Esophagus squamous epithelium (tissue), 5 donors: ENCODE measurements around the gene CEP55. TPM values are rescaled to one million over a fixed set of nuclear protein-coding genes. Genes with fewer than 3 reads are reported as not detected.
A peak's percentile ranks its signal among the peaks of the same experiment; 100 is the strongest.

Source experiments
- DNase-seq: peaks from one replicate; lab custom pipeline; 2025; lab: John Stamatoyannopoulos, UW
- H3K27ac ChIP-seq, 4 donors: fragments of 200-600 bp; sonication (generic); one replicate each; pipeline ENCODE4 v1.5.1; 2016 to 2019; ENCODE audit warnings: mild to moderate bottlenecking in 1 of 4
- H3K27me3 ChIP-seq, 4 donors: fragments of 200-600 bp; sonication (generic); 1 replicate in 3 of 4; 2 replicates in 1 of 4; pipeline versions ENCODE4 v1.5.1 to v1.6.0; 2017 to 2021; ENCODE audit warnings: antibody characterized with exemption in 1 of 4
- H3K36me3 ChIP-seq, 3 donors: fragments of 200-600 bp; sonication (generic); one replicate each; pipeline ENCODE4 v1.5.1; 2016 to 2019
- H3K4me1 ChIP-seq, 3 donors: fragments of 200-600 bp; sonication (generic); one replicate each; pipeline ENCODE4 v1.5.1; 2017 to 2019
- H3K4me3 ChIP-seq, 4 donors: fragments of 200-600 bp; sonication (generic); 1 replicate in 3 of 4; 2 replicates in 1 of 4; pipeline ENCODE4 v1.5.1; 2016 to 2019; ENCODE audit warnings: mild to moderate bottlenecking in 2 of 4, moderate library complexity in 1 of 4
- H3K9me3 ChIP-seq, 3 donors: fragments of 200-600 bp; sonication (generic); one replicate each; pipeline ENCODE4 v1.5.1; 2016 to 2019
- POLR2A ChIP-seq, 4 donors: fragments of 450-650 bp; IDR thresholded peaks; one replicate each; pipeline ENCODE4 v1.6.1; 2017; ENCODE audit warnings: antibody characterized with exemption in 4 of 4, mild to moderate bottlenecking in 4 of 4, moderate library complexity in 3 of 4
- WGBS, 2 donors: methylation state at CpG; one replicate each; pipeline ENCODE4 v1.1.5; 2018; 5-methylcytosine and 5-hydroxymethylcytosine counted together
- intact Hi-C: fragments of 100-400 bp; cut with DNase I; formaldehyde crosslinking; loops from one replicate; pipeline ENCODE4 v1.15.0; 2022
- total RNA-seq, 4 donors: library from RNA; depleted of rRNA; stranded (reverse); fragments of >200 nt; gene quantifications; one replicate each; pipeline ENCODE4 v1.1.0, GENCODE V29; 2016
- TF ChIP-seq, protein P1 (sequence below), 6 experiments: fragments of 450-650 bp in 4 of 6; fragments of 200-600 bp in 2 of 6; sonication (generic) in 2 of 6; IDR thresholded peaks; one replicate each; pipeline ENCODE4 v1.5.1; 2016 to 2019; ENCODE audit warnings: antibody characterized with exemption in 6 of 6, mild to moderate bottlenecking in 4 of 6, moderate library complexity in 4 of 6
- donor health status: DM: yes; HTN: yes; CAD: no.

The CEP55 gene
- total RNA-seq, 4 donors from 2014 or later = 6.7 to 23.7 (median 14.4) TPM

DNA sequence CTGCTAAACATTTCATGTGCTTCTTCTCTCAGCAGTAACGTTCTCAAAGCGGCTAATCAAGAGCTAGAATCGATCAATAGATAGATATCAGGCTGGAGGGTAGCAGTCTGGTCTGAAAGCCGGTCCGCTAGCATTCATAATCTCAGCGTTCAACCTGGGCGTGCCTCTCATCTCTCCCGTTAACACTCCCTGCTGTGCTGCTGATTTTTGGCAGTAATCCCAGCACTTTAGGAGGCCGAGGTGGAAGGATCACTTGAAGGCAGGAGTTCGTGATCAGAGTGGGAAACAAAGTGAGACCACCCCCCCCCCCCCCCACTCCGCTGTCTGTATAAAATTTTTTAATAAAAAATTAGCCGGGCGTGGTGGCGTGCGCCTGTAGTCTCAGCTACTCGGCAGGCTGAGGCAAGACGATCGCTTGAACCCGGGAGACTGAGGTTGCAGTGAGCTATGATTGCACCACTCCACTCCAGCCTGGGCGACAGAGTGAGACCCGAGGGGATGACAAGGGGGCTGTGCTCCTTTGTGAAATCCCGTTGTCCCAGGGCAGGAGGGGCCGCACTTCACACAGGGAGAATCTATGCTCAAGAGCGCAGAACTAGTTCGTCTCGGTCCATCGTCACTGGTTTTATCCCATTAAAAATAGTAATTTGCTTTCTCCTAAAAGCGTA, 624 bp upstream of the CEP55 start:
- WGBS, 2 donors = 1 to 2% methylated on average over 8 to 17 of the region's 28 CpGs
- Histone ChIP-seq H3K36me3 (no peaks in the 10 kb centered on the region), H3K9me3 (no peaks in the 10 kb centered on the region), H3K27me3 (no peaks in the 10 kb centered on the region), H3K4me1 (peaks cover 0 to 26% (median 11%) of the 10 kb centered on the region in 3 donors), H3K4me3 (peak overlapping the region; percentile 51 to 81 (median 70)), H3K27ac (peak overlapping the region; percentile 64 to 86 (median 80))
- TF ChIP-seq, protein P1, sequence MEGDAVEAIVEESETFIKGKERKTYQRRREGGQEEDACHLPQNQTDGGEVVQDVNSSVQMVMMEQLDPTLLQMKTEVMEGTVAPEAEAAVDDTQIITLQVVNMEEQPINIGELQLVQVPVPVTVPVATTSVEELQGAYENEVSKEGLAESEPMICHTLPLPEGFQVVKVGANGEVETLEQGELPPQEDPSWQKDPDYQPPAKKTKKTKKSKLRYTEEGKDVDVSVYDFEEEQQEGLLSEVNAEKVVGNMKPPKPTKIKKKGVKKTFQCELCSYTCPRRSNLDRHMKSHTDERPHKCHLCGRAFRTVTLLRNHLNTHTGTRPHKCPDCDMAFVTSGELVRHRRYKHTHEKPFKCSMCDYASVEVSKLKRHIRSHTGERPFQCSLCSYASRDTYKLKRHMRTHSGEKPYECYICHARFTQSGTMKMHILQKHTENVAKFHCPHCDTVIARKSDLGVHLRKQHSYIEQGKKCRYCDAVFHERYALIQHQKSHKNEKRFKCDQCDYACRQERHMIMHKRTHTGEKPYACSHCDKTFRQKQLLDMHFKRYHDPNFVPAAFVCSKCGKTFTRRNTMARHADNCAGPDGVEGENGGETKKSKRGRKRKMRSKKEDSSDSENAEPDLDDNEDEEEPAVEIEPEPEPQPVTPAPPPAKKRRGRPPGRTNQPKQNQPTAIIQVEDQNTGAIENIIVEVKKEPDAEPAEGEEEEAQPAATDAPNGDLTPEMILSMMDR (IDR thresholded peaks at IDR 0.05) = no peak
- no peak for TF ChIP-seq POLR2A (IDR thresholded peaks at IDR 0.05)
- no peak for DNase-seq
- intact Hi-C loops = no loop called here

DNA sequence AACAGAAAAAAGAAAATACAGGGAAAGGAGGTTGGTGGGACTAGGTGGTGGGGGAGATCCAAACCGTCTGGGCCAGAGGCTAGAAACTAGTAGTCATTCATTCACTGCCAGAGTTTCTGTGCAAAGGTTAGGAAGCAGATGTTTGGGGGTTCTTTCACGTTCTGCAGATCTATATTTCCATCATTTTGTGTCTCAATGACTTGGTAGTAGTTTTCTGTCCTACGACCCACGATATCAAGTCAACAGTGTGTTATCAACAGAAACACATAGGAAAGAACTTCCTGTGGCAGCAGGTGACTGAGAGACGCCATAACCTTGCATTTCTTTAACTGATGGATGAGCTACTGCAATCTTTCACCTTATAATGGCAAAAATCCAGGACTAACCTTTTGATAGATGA, 1.8 kb downstream of the CEP55 start:
- no peaks in the 10 kb centered on the region for H3K9me3 ChIP-seq
- no peaks in the 10 kb centered on the region for H3K27me3 ChIP-seq
- H3K4me1 ChIP-seq = peaks cover 0 to 26% (median 11%) of the 10 kb centered on the region in 3 donors
- TF ChIP-seq, protein P1 (IDR thresholded peaks at IDR 0.05) = no peak
- TF ChIP-seq POLR2A (IDR thresholded peaks at IDR 0.05) = no peak
- no peak for DNase-seq
- no peak overlapping the region for H3K27ac ChIP-seq
- WGBS, 2 donors = 53 to 59% methylated on average over 5 of the region's 5 CpGs
- no peak overlapping the region for H3K4me3 ChIP-seq
- intact Hi-C loops = no loop called here
- H3K36me3 ChIP-seq = no peaks in the 10 kb centered on the region

DNA sequence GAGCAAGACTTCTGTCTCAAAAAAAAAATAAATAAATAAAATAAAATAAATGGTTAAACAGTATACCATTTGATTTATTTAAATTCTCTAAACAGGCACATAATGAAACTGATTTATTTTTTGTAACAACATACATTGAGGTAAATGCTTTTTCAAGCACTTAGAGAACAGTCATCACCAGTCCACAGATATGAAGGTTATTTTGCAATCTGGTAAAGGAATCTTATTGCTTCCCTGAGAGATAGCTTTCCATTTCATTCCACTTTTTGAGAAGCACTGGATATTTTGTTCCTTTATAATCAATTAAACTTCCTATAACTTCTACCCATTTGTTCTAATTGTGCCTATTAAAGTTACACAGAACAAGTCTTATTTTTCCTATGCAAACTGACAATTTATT, 5.2 kb downstream of the CEP55 start:
- no peak for TF ChIP-seq POLR2A (IDR thresholded peaks at IDR 0.05)
- TF ChIP-seq, protein P1 (IDR thresholded peaks at IDR 0.05) = no peak
- no peaks in the 10 kb centered on the region for H3K36me3 ChIP-seq
- H3K27me3 ChIP-seq = no peaks in the 10 kb centered on the region
- H3K4me1 ChIP-seq = peaks cover 0 to 18% (median 5%) of the 10 kb centered on the region in 3 donors
- no peak for DNase-seq
- no peaks in the 10 kb centered on the region for H3K9me3 ChIP-seq
- H3K4me3 ChIP-seq = no peak overlapping the region
- intact Hi-C loops = no loop called here
- no peak overlapping the region for H3K27ac ChIP-seq

DNA sequence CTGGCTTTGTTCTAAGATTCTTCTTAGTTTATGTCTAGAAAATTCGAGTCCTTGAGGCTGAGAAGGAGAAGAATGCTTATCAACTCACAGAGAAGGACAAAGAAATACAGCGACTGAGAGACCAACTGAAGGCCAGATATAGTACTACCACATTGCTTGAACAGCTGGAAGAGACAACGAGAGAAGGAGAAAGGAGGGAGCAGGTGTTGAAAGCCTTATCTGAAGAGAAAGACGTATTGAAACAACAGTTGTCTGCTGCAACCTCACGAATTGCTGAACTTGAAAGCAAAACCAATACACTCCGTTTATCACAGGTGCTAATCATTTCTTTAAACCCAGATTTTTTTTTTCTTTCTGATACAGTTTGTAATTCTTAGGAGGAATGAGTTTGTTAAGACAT, 6.7 kb downstream of the CEP55 start:
- peaks cover 0 to 4% (median 0%) of the 10 kb centered on the region in 3 donors for H3K4me1 ChIP-seq
- no peak for TF ChIP-seq POLR2A (IDR thresholded peaks at IDR 0.05)
- TF ChIP-seq, protein P1 (IDR thresholded peaks at IDR 0.05) = no peak
- H3K4me3 ChIP-seq = no peak overlapping the region
- no peaks in the 10 kb centered on the region for H3K27me3 ChIP-seq
- H3K36me3 ChIP-seq = no peaks in the 10 kb centered on the region
- no peaks in the 10 kb centered on the region for H3K9me3 ChIP-seq
- intact Hi-C loops = no loop called here
- H3K27ac ChIP-seq = no peak overlapping the region
- DNase-seq = no peak
- 62 to 72% methylated on average over 6 of the region's 6 CpGs for WGBS, 2 donors

DNA sequence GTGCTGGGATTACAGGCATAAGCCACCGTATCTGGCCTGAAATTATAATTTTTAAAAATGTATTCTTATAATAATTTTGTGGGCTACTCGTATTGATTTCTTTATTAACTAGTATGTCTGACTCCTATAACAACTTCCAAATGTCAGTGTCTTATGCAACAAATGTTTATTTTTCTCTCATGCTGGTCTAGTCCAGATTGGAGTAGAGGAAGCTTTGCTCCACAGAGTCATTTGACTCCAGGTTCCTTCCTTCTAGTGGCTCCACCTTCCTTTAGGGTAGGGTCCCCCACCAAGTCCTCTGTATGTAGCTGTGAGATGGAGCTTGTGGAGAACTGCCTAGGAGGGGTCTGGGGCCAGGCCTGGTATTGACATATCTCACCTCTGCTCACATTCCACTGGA, 8.7 kb downstream of the CEP55 start:
- Histone ChIP-seq H3K4me3 (no peak overlapping the region), H3K27ac (no peak overlapping the region), H3K9me3 (no peaks in the 10 kb centered on the region), H3K4me1 (no peaks in the 10 kb centered on the region), H3K36me3 (no peaks in the 10 kb centered on the region), H3K27me3 (no peaks in the 10 kb centered on the region)
- intact Hi-C loops = no loop called here
- no peak for TF ChIP-seq POLR2A (IDR thresholded peaks at IDR 0.05)
- TF ChIP-seq, protein P1 (IDR thresholded peaks at IDR 0.05) = no peak
- DNase-seq = no peak
- WGBS, 2 donors = 86 to 90% methylated on average over 2 of the region's 2 CpGs
